ENCODE data around the gene DOCK4.

GRCh38 chr7:111982804-111983203 is 223.4 kb downstream of the DOCK4 start:
- TF ChIP-seq CTCF (IDR thresholded peaks at IDR 0.05; ENCODE audit: insufficient read depth, low read length, poor library complexity, severe bottlenecking) (no peak), EZH2phosphoT487 (conservative IDR thresholded peaks at IDR 0.05; ENCODE audit: low read length) (no peak)
